H1 (cell line): Measurements from ENCODE around the gene NDUFB2. TPM values are rescaled to one million over a fixed set of nuclear protein-coding genes. Genes with fewer than 3 reads are reported as not detected.
A peak's percentile ranks its signal among the peaks of the same experiment; 100 is the strongest.

Source experiments
- BACH1 ChIP-seq: IDR thresholded peaks from 2 replicates; pipeline ENCODE4 v1.6.1; 2012; ENCODE audit warnings: low read length, improper control_type of control experiment
- CHD2 ChIP-seq: IDR thresholded peaks from 2 replicates; pipeline ENCODE4 v1.6.1; 2012; ENCODE audit warnings: low read length, improper control_type of control experiment
- EGR1 ChIP-seq: IDR thresholded peaks from 2 replicates; pipeline ENCODE4 v1.6.1; 2011; ENCODE audit warnings: low read depth, low read length, borderline replicate concordance
- SIN3A ChIP-seq, 2 experiments: IDR thresholded peaks in 1 of 2; conservative IDR thresholded peaks in 1 of 2; 2 replicates each; pipeline ENCODE4 v1.6.1; 2011 to 2012; ENCODE audit warnings: low read length in 2 of 2, improper control_type of control experiment in 1 of 2, low read depth in 1 of 2, mild to moderate bottlenecking in 1 of 2
- TBP ChIP-seq: IDR thresholded peaks from 2 replicates; pipeline ENCODE4 v1.6.1; 2011; ENCODE audit warnings: low read depth, low read length, improper control_type of control experiment
- polyA plus RNA-seq, 7 experiments: library from polyadenylated mRNA; depleted of rRNA in 3 of 7; stranded (reverse) in 5 of 7; unstranded in 2 of 7; fragments of >200 nt in 5 of 7; fragments of 200-250 nt in 2 of 7; gene quantifications; 1 replicate in 5 of 7; 2 replicates in 1 of 7; 4 replicates in 1 of 7; pipeline versions ENCODE4 v1.2.1 to v1.2.3, GENCODE V29; 2011 to 2013; ENCODE audit warnings: missing spikeins in 2 of 7, mixed read lengths in 2 of 7
- total RNA-seq: library from RNA; stranded (reverse); fragmentation: NEBNext Ultra II Directional; extraction: Animal tissue kit (Norgen Biotek cat#: 25700); gene quantifications from 2 replicates; pipeline ENCODE4 v1.2.1, GENCODE V29; 2021
- TF ChIP-seq, protein P1 (sequence below), 3 experiments: IDR thresholded peaks; 1 replicate in 2 of 3; 2 replicates in 1 of 3; pipeline versions ENCODE4 v1.5.1 to v1.6.1; 2011; ENCODE audit warnings: low read length in 3 of 3, mild to moderate bottlenecking in 3 of 3, inconsistent platforms in 2 of 3, low read depth in 1 of 3, moderate library complexity in 1 of 3; ENCODE audit not compliant: insufficient read depth in 1 of 3; ENCODE audit errors: control extremely low read depth in 1 of 3

Gene NDUFB2
- total and polyA plus RNA-seq, 2 of the 8 experiments (the other 6 are each of a cell fraction or from before 2014, with no cell fraction given): 168 to 881 TPM

- TF ChIP-seq, protein P1, sequence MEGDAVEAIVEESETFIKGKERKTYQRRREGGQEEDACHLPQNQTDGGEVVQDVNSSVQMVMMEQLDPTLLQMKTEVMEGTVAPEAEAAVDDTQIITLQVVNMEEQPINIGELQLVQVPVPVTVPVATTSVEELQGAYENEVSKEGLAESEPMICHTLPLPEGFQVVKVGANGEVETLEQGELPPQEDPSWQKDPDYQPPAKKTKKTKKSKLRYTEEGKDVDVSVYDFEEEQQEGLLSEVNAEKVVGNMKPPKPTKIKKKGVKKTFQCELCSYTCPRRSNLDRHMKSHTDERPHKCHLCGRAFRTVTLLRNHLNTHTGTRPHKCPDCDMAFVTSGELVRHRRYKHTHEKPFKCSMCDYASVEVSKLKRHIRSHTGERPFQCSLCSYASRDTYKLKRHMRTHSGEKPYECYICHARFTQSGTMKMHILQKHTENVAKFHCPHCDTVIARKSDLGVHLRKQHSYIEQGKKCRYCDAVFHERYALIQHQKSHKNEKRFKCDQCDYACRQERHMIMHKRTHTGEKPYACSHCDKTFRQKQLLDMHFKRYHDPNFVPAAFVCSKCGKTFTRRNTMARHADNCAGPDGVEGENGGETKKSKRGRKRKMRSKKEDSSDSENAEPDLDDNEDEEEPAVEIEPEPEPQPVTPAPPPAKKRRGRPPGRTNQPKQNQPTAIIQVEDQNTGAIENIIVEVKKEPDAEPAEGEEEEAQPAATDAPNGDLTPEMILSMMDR (IDR thresholded peaks at IDR 0.05; ENCODE audit: control extremely low read depth in 1 of 3, insufficient read depth in 1 of 3, low read depth in 1 of 3, low read length in 3 of 3): peak; percentile 26 to 92 (median 86)
- TF ChIP-seq CHD2 (0 out of 2 replicates have a peak, but pooled peaks have one; percentile 45), TBP (peak; percentile 41; the same call in 1 of the 2 replicates), EGR1 (0 out of 2 replicates have a peak, but pooled peaks have one; percentile 21), BACH1 (no peak), SIN3A (conservative IDR thresholded peaks at IDR 0.05 in 1 of 2, IDR thresholded peaks at IDR 0.05 in 1 of 2; ENCODE audit: low read depth in 1 of 2, low read length in 2 of 2) (peak in 1 of 2 experiments; percentile 69; a peak in 2 of 4 replicates)
These were observed 43.0 kb upstream of the NDUFB2 start (continued) for GRCh38 chr7:140653319-140654108.
